K562 (cell line): ENCODE data around the gene PEX19. TPM values are rescaled to one million over a fixed set of nuclear protein-coding genes. Genes with fewer than 3 reads are reported as not detected.

Experiments
- ATAC-seq: fragments of 200-7000 bp; cut with Tn5 transposase; 3 replicates; pipeline ENCODE4 v1.9.1; 2020; ENCODE audit warnings: moderate library complexity
- BruUV-seq: library from RNA; stranded (reverse); fragments of 400-500 nt; replicated peaks from 2 replicates; lab custom pipeline; 2021; lab: Mats Ljungman, UMichigan
- CTCF ChIA-PET: fragments of 300-600 bp; formaldehyde crosslinking; extraction: SDS; loops from one replicate; lab custom pipeline; 2021; ENCODE audit warnings: low intra/inter-chr PET ratio; lab: Yijun Ruan, JAX
- POLR2A ChIA-PET: fragments of 300-600, 350-650 bp; sonication (Branson Sonifier 250); formaldehyde crosslinking; extraction: SDS; loops from one replicate; lab custom pipeline; 2021; ENCODE audit warnings: antibody characterized with exemption, inconsistent platforms; lab: Yijun Ruan, JAX
- DNase-seq, 4 experiments: peaks; one replicate each; pipeline versions ENCODE4 v3.0.0 to v3.0.0-alpha.2; 2011 to 2018; ENCODE audit warnings: low spot score in 3 of 4, mixed read lengths in 3 of 4; ENCODE audit errors: extremely low read depth in 1 of 4
- FAIRE-seq: peaks from 2 replicates; lab custom pipeline; 2011; peaks lifted over from hg19 to GRCh38; lab: Jason Lieb, UNC
- H2AFZ ChIP-seq: 2 replicates; pipeline ENCODE4 v1.6.0; 2011; ENCODE audit warnings: low read depth, low read length, control low read depth, inconsistent platforms
- H3K27ac ChIP-seq: fragments of 200-600 bp; 3 replicates; pipeline ENCODE4 v1.8.0; 2011; ENCODE audit warnings: low read depth, mild to moderate bottlenecking, control low read depth, inconsistent platforms, low read length, moderate library complexity, mixed read lengths; ENCODE audit errors: extremely low read depth
- H3K27me3 ChIP-seq, 2 experiments: fragments of 300-600 bp in 1 of 2; 2 replicates in 1 of 2; 3 replicates in 1 of 2; pipeline versions ENCODE4 v1.6.0 to v1.8.0; 2011; ENCODE audit warnings: inconsistent platforms in 2 of 2, low read length in 2 of 2, mild to moderate bottlenecking in 1 of 2, mixed read lengths in 1 of 2, moderate library complexity in 1 of 2; ENCODE audit not compliant: control insufficient read depth in 2 of 2, insufficient read depth in 2 of 2
- H3K36me3 ChIP-seq: fragments of 300-600 bp; 3 replicates; pipeline ENCODE4 v1.8.0; 2011; ENCODE audit warnings: mild to moderate bottlenecking, low read length, inconsistent platforms; ENCODE audit not compliant: control insufficient read depth, insufficient read depth
- H3K4me1 ChIP-seq, 2 experiments: fragments of 200-600 bp in 1 of 2; replicated peaks in 1 of 2; 2 replicates in 1 of 2; 3 replicates in 1 of 2; pipeline versions ENCODE4 v1.5.1 to v1.8.0; 2011; ENCODE audit warnings: inconsistent platforms in 2 of 2, low read length in 2 of 2, mild to moderate bottlenecking in 1 of 2, mixed read lengths in 1 of 2, moderate library complexity in 1 of 2; ENCODE audit not compliant: control insufficient read depth in 2 of 2, insufficient read depth in 2 of 2
- H3K4me2 ChIP-seq: 2 replicates; pipeline ENCODE4 v1.6.1; 2011; ENCODE audit warnings: low read length, control low read depth, inconsistent platforms, mixed read lengths; ENCODE audit not compliant: insufficient read depth
- H3K4me3 ChIP-seq: fragments of 200-600 bp; sonication (generic), shearing (Covaris generic); 2 replicates; pipeline ENCODE4 v1.5.1; 2016; ENCODE audit warnings: control low read depth, inconsistent platforms
- H3K79me2 ChIP-seq: fragments of 200-600 bp; 3 replicates; pipeline ENCODE4 v1.8.0; 2011; ENCODE audit warnings: low read length, inconsistent platforms; ENCODE audit not compliant: control insufficient read depth, insufficient read depth
- H3K9ac ChIP-seq, 2 experiments: 2 replicates each; pipeline versions ENCODE4 v1.6.0 to v1.6.1; 2011; ENCODE audit warnings: low read depth in 2 of 2, low read length in 2 of 2, control low read depth in 1 of 2, inconsistent platforms in 1 of 2, mild to moderate bottlenecking in 1 of 2, mixed read lengths in 1 of 2; ENCODE audit not compliant: insufficient read depth in 1 of 2
- H3K9me1 ChIP-seq: one replicate; pipeline ENCODE4 v1.6.0; 2011; ENCODE audit warnings: inconsistent platforms, mild to moderate bottlenecking, low read length, moderate library complexity; ENCODE audit not compliant: control insufficient read depth, insufficient read depth
- H3K9me3 ChIP-seq: replicated peaks from 2 replicates; pipeline ENCODE4 v1.5.1; 2011; ENCODE audit warnings: low read depth, low read length, inconsistent platforms; ENCODE audit not compliant: control insufficient read depth, insufficient read depth
- H4K20me1 ChIP-seq: replicated peaks from 2 replicates; pipeline ENCODE4 v1.6.1; 2011; ENCODE audit warnings: low read length, inconsistent platforms, mixed read lengths; ENCODE audit not compliant: control insufficient read depth, insufficient read depth
- ARNT ChIP-seq, 2 experiments: fragments of 450-650 bp; IDR thresholded peaks; 2 replicates each; pipeline ENCODE4 v1.6.1; 2016; ENCODE audit warnings: mild to moderate bottlenecking in 1 of 2
- CBX8 ChIP-seq: fragments of 200-600 bp; sonication (generic); IDR thresholded peaks from 2 replicates; pipeline ENCODE4 v1.6.1; 2012; ENCODE audit warnings: borderline replicate concordance, mixed run types, low read depth, mild to moderate bottlenecking, moderate library complexity, mixed read lengths, low read length, control low read depth, inconsistent platforms; ENCODE audit not compliant: poor library complexity, severe bottlenecking; ENCODE audit errors: extremely low read depth
- MAFG ChIP-seq: fragments of 450-650 bp; conservative IDR thresholded peaks from 2 replicates; pipeline ENCODE4 v1.6.1; 2016; ENCODE audit warnings: missing genetic modification characterization, missing compliant biosample characterization
- MED1 ChIP-seq: sonication (generic); formaldehyde crosslinking; IDR thresholded peaks from 2 replicates; pipeline ENCODE4 v1.8.1; 2023; ENCODE audit warnings: missing genetic modification reagents, borderline replicate concordance
- NELFE ChIP-seq: IDR thresholded peaks from 2 replicates; pipeline ENCODE4 v1.6.1; 2011; ENCODE audit warnings: mild to moderate bottlenecking; ENCODE audit not compliant: insufficient read depth, insufficient read length
- RAD51 ChIP-seq: fragments of 450-650 bp; IDR thresholded peaks from 2 replicates; pipeline ENCODE4 v1.7.1; 2016; ENCODE audit warnings: low read depth, mild to moderate bottlenecking, borderline replicate concordance
- SMARCB1 ChIP-seq: IDR thresholded peaks from 2 replicates; pipeline ENCODE4 v1.6.1; 2011; ENCODE audit warnings: improper control_type of control experiment, low read depth; ENCODE audit not compliant: insufficient read length
- ZBED1 ChIP-seq: IDR thresholded peaks from 2 replicates; pipeline ENCODE4 v1.6.1; 2014
- ZNF436 ChIP-seq: fragments of 250-450, 450-650 bp; sonication (Bioruptor Pico); formaldehyde crosslinking; IDR thresholded peaks from 2 replicates; pipeline ENCODE4 v1.7.0; 2020; ENCODE audit warnings: mild to moderate bottlenecking
- ZNF445 ChIP-seq: fragments of 250-450 bp; sonication (Bioruptor Pico); IDR thresholded peaks from 2 replicates; pipeline ENCODE4 v1.4.0; 2020; ENCODE audit warnings: low read depth, mild to moderate bottlenecking, moderate library complexity
- in situ Hi-C: fragments of 300-500 bp; cut with MboI; formaldehyde crosslinking; loops from 4 replicates; pipeline ENCODE4 v1.15.0; 2018; ENCODE audit warnings: inconsistent platforms, mixed read lengths
- intact Hi-C: fragments of 100-400 bp; cut with micrococcal nuclease; formaldehyde crosslinking; loops from 2 replicates; pipeline ENCODE4 v1.14.2; 2022
- polyA plus RNA-seq, 8 experiments: library from polyadenylated mRNA; depleted of rRNA in 4 of 8; stranded (reverse) in 5 of 8; unstranded in 3 of 8; fragments of >200 nt; fragmentation: Nextera tagmentation in 2 of 8; fragmentation: Illumina TruSeq in 1 of 8; extraction: Ambion mirVana in 2 of 8; extraction: Trizol in 1 of 8; gene quantifications; 2 replicates each; pipeline versions ENCODE4 v1.2.1 to v1.2.3, GENCODE V29; 2011 to 2014; ENCODE audit warnings: inconsistent platforms in 1 of 8, missing spikeins in 1 of 8
- total RNA-seq, 7 experiments: library from RNA; depleted of rRNA in 6 of 7; stranded (reverse); fragments of >200 nt in 6 of 7; fragmentation: Illumina TruSeq in 2 of 7; extraction: Trizol in 2 of 7; gene quantifications; 2 replicates each; pipeline versions ENCODE4 v1.2.1 to v1.2.3, GENCODE V29; 2011 to 2021; ENCODE audit warnings: low replicate concordance in 1 of 7
- TF ChIP-seq, protein P1 (sequence below): fragments of 200-800 bp; sonication (Bioruptor generic); IDR thresholded peaks from 2 replicates; pipeline ENCODE4 v1.6.1; 2016; ENCODE audit warnings: missing genetic modification characterization, missing compliant biosample characterization
- TF ChIP-seq, protein P2 (sequence below), 2 experiments: IDR thresholded peaks; 2 replicates each; pipeline ENCODE4 v1.6.1; 2012; ENCODE audit warnings: improper control_type of control experiment in 2 of 2, low read depth in 2 of 2, low read length in 2 of 2, borderline replicate concordance in 1 of 2

The PEX19 gene
- total and polyA plus RNA-seq, 9 of the 15 experiments (the other 6 are each of a cell fraction or from before 2014, with no cell fraction given) = 32.5 to 103 (median 59.8) TPM

DNA sequence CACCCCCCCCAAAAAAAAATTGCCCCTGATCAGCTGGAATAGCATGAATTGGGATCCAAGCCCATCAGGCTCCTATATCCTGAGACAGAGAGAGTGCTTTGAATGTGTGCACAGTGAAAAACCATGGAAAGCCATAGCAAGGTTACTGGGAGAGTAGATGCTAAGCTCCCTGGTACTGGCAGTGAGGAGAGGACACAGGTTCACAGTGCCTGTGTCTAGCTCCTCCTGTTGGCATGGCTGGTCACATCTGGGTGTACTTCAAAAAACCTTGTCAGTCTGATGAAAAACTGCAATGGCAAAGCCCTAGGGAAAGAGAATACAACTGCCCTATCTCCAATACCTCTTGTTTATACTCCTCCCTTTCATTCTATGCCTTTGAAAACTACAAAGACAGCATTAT, 45.2 kb upstream of the PEX19 start:
- no TSS peak for BruUV-seq
- H3K36me3 ChIP-seq = peaks cover 95% of the 10 kb centered on the region
- DNase-seq (no peak), FAIRE-seq (no peak), ATAC-seq (no peak; the same call in 2 of the 3 replicates)
- H3K4me3 ChIP-seq = no peak overlapping the region
- H3K79me2 ChIP-seq = no peaks in the 10 kb centered on the region
- ChIA-PET CTCF (no interaction called here), POLR2A (interaction anchor here (0.6 to 1.6 kb wide), 3 partner anchors 10 to 39 kb away, joined by 3 to 4 read pairs (median 4); no protein-coding TSS in a partner anchor)
- H2AFZ ChIP-seq = no peak overlapping the region
- in situ Hi-C loops = no loop called here
- H3K27ac ChIP-seq = no peak overlapping the region
- H3K9me1 ChIP-seq = no peaks in the 10 kb centered on the region
- no peaks in the 10 kb centered on the region for H3K9me3 ChIP-seq
- H3K4me1 ChIP-seq = no peaks in the 10 kb centered on the region; a peak in 1 of 5 replicates
- H4K20me1 ChIP-seq = no peaks in the 10 kb centered on the region
- no peak overlapping the region for H3K9ac ChIP-seq
- intact Hi-C loops = no loop called here
- H3K4me2 ChIP-seq = no peak overlapping the region
- no peaks in the 10 kb centered on the region for H3K27me3 ChIP-seq
- TF ChIP-seq ZNF445 (CRISPR knock-in tag) (no peak), NELFE (no peak), SMARCB1 (no peak), ZNF436 (CRISPR knock-in tag) (no peak), ARNT (IDR thresholded peaks at IDR 0.05) (no peak), CBX8 (no peak), MAFG (tag) (no peak), RAD51 (no peak), MED1 (CRISPR knock-in tag) (no peak), ZBED1 (no peak)
- TF ChIP-seq, protein P1, sequence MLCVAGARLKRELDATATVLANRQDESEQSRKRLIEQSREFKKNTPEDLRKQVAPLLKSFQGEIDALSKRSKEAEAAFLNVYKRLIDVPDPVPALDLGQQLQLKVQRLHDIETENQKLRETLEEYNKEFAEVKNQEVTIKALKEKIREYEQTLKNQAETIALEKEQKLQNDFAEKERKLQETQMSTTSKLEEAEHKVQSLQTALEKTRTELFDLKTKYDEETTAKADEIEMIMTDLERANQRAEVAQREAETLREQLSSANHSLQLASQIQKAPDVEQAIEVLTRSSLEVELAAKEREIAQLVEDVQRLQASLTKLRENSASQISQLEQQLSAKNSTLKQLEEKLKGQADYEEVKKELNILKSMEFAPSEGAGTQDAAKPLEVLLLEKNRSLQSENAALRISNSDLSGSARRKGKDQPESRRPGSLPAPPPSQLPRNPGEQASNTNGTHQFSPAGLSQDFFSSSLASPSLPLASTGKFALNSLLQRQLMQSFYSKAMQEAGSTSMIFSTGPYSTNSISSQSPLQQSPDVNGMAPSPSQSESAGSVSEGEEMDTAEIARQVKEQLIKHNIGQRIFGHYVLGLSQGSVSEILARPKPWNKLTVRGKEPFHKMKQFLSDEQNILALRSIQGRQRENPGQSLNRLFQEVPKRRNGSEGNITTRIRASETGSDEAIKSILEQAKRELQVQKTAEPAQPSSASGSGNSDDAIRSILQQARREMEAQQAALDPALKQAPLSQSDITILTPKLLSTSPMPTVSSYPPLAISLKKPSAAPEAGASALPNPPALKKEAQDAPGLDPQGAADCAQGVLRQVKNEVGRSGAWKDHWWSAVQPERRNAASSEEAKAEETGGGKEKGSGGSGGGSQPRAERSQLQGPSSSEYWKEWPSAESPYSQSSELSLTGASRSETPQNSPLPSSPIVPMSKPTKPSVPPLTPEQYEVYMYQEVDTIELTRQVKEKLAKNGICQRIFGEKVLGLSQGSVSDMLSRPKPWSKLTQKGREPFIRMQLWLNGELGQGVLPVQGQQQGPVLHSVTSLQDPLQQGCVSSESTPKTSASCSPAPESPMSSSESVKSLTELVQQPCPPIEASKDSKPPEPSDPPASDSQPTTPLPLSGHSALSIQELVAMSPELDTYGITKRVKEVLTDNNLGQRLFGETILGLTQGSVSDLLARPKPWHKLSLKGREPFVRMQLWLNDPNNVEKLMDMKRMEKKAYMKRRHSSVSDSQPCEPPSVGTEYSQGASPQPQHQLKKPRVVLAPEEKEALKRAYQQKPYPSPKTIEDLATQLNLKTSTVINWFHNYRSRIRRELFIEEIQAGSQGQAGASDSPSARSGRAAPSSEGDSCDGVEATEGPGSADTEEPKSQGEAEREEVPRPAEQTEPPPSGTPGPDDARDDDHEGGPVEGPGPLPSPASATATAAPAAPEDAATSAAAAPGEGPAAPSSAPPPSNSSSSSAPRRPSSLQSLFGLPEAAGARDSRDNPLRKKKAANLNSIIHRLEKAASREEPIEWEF = no peak
- TF ChIP-seq, protein P2, sequence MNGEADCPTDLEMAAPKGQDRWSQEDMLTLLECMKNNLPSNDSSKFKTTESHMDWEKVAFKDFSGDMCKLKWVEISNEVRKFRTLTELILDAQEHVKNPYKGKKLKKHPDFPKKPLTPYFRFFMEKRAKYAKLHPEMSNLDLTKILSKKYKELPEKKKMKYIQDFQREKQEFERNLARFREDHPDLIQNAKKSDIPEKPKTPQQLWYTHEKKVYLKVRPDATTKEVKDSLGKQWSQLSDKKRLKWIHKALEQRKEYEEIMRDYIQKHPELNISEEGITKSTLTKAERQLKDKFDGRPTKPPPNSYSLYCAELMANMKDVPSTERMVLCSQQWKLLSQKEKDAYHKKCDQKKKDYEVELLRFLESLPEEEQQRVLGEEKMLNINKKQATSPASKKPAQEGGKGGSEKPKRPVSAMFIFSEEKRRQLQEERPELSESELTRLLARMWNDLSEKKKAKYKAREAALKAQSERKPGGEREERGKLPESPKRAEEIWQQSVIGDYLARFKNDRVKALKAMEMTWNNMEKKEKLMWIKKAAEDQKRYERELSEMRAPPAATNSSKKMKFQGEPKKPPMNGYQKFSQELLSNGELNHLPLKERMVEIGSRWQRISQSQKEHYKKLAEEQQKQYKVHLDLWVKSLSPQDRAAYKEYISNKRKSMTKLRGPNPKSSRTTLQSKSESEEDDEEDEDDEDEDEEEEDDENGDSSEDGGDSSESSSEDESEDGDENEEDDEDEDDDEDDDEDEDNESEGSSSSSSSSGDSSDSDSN (IDR thresholded peaks at IDR 0.05; ENCODE audit: borderline replicate concordance in 1 of 2, low read depth in 2 of 2, low read length in 2 of 2) = no peak
